Measurements from ENCODE around the gene CYRIA. TPM values are rescaled to one million over a fixed set of nuclear protein-coding genes. Genes with fewer than 3 reads are reported as not detected.

The CYRIA gene
- total RNA-seq, 4 donors from 2014 or later = 10.3 to 13.3 (median 11.2) TPM

GRCh38 chr2:16629770-16630169 is 35.9 kb downstream of the CYRIA start:
- H3K36me3 ChIP-seq = no peaks in the 10 kb centered on the region
- intact Hi-C loops (cut with DNase I) = no loop called here
- H3K4me3 ChIP-seq = no peak overlapping the region
- no peak overlapping the region for H3K27ac ChIP-seq (replicated peaks in 1 of 4)
- DNase-seq (ENCODE audit: extremely low spot score) = no peak
- H3K4me1 ChIP-seq = peaks cover 29 to 51% (median 38%) of the 10 kb centered on the region in 4 donors
- H3K27me3 ChIP-seq = no peaks in the 10 kb centered on the region
- TF ChIP-seq POLR2A (IDR thresholded peaks at IDR 0.05; ENCODE audit: low read depth) (no peak), EP300 (IDR thresholded peaks at IDR 0.05) (no peak), POLR2AphosphoS5 (IDR thresholded peaks at IDR 0.05) (no peak)
- TF ChIP-seq, protein P1, sequence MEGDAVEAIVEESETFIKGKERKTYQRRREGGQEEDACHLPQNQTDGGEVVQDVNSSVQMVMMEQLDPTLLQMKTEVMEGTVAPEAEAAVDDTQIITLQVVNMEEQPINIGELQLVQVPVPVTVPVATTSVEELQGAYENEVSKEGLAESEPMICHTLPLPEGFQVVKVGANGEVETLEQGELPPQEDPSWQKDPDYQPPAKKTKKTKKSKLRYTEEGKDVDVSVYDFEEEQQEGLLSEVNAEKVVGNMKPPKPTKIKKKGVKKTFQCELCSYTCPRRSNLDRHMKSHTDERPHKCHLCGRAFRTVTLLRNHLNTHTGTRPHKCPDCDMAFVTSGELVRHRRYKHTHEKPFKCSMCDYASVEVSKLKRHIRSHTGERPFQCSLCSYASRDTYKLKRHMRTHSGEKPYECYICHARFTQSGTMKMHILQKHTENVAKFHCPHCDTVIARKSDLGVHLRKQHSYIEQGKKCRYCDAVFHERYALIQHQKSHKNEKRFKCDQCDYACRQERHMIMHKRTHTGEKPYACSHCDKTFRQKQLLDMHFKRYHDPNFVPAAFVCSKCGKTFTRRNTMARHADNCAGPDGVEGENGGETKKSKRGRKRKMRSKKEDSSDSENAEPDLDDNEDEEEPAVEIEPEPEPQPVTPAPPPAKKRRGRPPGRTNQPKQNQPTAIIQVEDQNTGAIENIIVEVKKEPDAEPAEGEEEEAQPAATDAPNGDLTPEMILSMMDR (IDR thresholded peaks at IDR 0.05) = no peak
- H3K9me3 ChIP-seq = no peaks in the 10 kb centered on the region
- WGBS = 95% methylated on average over 6 of the region's 6 CpGs

GRCh38 chr2:16629044-16629443 is 36.6 kb downstream of the CYRIA start:
- H3K36me3 ChIP-seq = no peaks in the 10 kb centered on the region
- TF ChIP-seq EP300 (IDR thresholded peaks at IDR 0.05) = no peak
- TF ChIP-seq POLR2AphosphoS5 (IDR thresholded peaks at IDR 0.05) = no peak
- TF ChIP-seq, protein P1 (IDR thresholded peaks at IDR 0.05) = no peak
- no peak for TF ChIP-seq POLR2A (IDR thresholded peaks at IDR 0.05; ENCODE audit: low read depth)
- no peak overlapping the region for H3K4me3 ChIP-seq
- WGBS = 84% methylated on average over 5 of the region's 5 CpGs
- no peak overlapping the region for H3K27ac ChIP-seq (replicated peaks in 1 of 4)
- intact Hi-C loops (cut with DNase I) = no loop called here
- H3K4me1 ChIP-seq = peaks cover 33 to 58% (median 44%) of the 10 kb centered on the region in 4 donors
- no peak for DNase-seq (ENCODE audit: extremely low spot score)
- H3K9me3 ChIP-seq = no peaks in the 10 kb centered on the region
- no peaks in the 10 kb centered on the region for H3K27me3 ChIP-seq

DNA sequence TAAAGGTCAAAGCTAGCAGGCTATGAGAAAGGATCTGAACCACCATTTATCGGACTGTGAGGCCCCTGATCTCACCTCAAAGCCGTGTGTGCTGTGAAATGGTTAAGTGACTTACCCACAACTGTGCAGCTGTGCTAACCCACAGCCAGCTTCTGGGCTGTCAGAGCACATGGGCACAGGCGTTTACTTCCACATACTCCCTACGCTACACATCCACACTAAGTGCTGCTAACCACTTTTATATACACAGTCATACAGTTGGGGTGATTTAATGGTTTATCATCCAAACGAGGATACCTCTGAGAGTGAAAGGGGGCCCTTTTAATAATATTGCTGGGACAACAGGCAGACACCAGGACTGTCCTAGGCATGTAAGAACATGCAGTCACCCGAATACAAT is 37.3 kb downstream of the CYRIA start:
- H3K27ac ChIP-seq (replicated peaks in 1 of 4) = no peak overlapping the region
- no peaks in the 10 kb centered on the region for H3K27me3 ChIP-seq
- no peak for DNase-seq (ENCODE audit: extremely low spot score)
- H3K36me3 ChIP-seq = peaks cover under 1 to 5% (median 2%) of the 10 kb centered on the region in 4 donors
- WGBS = 78% methylated on average over 6 of the region's 6 CpGs
- H3K4me1 ChIP-seq = peaks cover 33 to 60% (median 45%) of the 10 kb centered on the region in 4 donors
- no peak overlapping the region for H3K4me3 ChIP-seq
- intact Hi-C loops (cut with DNase I) = no loop called here
- H3K9me3 ChIP-seq = no peaks in the 10 kb centered on the region
- TF ChIP-seq POLR2A (IDR thresholded peaks at IDR 0.05; ENCODE audit: low read depth) (no peak), POLR2AphosphoS5 (IDR thresholded peaks at IDR 0.05) (no peak), EP300 (IDR thresholded peaks at IDR 0.05) (no peak)
- TF ChIP-seq, protein P1 (IDR thresholded peaks at IDR 0.05) = no peak

- intact Hi-C loops (cut with DNase I) = no loop called here
- peaks cover 4 to 17% (median 9%) of the 10 kb centered on the region in 4 donors for H3K36me3 ChIP-seq
- peak overlapping the region in 3 of 4 donors; percentile 5 to 65 (median 62) for H3K27ac ChIP-seq (replicated peaks in 1 of 4)
- H3K9me3 ChIP-seq = no peaks in the 10 kb centered on the region
- no peak overlapping the region for H3K4me3 ChIP-seq
- no peak for TF ChIP-seq EP300 (IDR thresholded peaks at IDR 0.05)
- no peak for TF ChIP-seq POLR2AphosphoS5 (IDR thresholded peaks at IDR 0.05)
- TF ChIP-seq POLR2A (IDR thresholded peaks at IDR 0.05; ENCODE audit: low read depth) = no peak
- TF ChIP-seq, protein P1 (IDR thresholded peaks at IDR 0.05) = no peak
- DNase-seq (ENCODE audit: extremely low spot score) = no peak
- H3K4me1 ChIP-seq = peaks cover 33 to 60% (median 45%) of the 10 kb centered on the region in 4 donors
- H3K27me3 ChIP-seq = no peaks in the 10 kb centered on the region
- WGBS = 50% methylated on average over 2 of the region's 6 CpGs
These were observed 38.5 kb downstream of the CYRIA start for GRCh38 chr2:16626997-16627605.
